NCI-H2107 treated with DMSO at 0.1 percent for 48 hours (cell line): ENCODE data around the gene PIK3CG.
"Not testable (repeated sequence)": the region's sequence is repeated elsewhere in the genome, so short reads cannot be mapped to it uniquely, and the experiment has no call there.

Experiments used
- DNase-seq: peaks from one replicate; lab custom pipeline; 2025; ENCODE audit not compliant: unreplicated experiment; lab: John Stamatoyannopoulos, UW

PIK3CG gene

GRCh38 chr7:106936236-106936635 is 71.2 kb downstream of the PIK3CG start:
- no peak for DNase-seq

GRCh38 chr7:106938122-106938521 is 73.0 kb downstream of the PIK3CG start:
- DNase-seq = not testable (repeated sequence)

GRCh38 chr7:106938803-106939202 is 73.7 kb downstream of the PIK3CG start:
- DNase-seq = no peak

- DNase-seq = no peak
Measured at GRCh38 chr7:106944035-106944665, 79.1 kb downstream of the PIK3CG start.

DNA sequence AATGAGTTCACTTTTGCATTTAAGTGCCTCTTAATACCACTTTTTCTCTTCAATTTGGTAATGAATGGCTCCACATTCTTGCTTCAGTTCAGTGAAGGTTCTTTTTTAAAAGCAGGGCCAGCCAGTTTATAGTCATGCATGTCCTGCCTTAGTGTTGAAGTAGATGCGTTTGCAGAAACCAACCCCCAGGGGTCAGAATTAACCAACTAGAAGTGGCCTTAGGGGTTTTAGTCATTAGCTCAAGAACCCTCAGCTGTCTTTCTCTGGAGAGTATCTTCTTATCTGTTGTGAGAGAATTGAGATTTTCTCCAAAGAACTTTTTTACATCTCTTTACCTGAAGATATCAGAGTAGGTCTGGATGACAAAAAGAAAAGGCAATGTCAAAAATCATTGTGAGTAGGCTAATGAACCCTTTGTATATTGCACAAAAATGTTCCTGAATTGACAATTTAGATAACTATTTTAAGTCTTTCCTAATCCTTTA is 82.2 kb downstream of the PIK3CG start:
- peak; percentile 54 for DNase-seq

GRCh38 chr7:106952001-106952657 is 87.0 kb downstream of the PIK3CG start:
- no peak for DNase-seq

DNA sequence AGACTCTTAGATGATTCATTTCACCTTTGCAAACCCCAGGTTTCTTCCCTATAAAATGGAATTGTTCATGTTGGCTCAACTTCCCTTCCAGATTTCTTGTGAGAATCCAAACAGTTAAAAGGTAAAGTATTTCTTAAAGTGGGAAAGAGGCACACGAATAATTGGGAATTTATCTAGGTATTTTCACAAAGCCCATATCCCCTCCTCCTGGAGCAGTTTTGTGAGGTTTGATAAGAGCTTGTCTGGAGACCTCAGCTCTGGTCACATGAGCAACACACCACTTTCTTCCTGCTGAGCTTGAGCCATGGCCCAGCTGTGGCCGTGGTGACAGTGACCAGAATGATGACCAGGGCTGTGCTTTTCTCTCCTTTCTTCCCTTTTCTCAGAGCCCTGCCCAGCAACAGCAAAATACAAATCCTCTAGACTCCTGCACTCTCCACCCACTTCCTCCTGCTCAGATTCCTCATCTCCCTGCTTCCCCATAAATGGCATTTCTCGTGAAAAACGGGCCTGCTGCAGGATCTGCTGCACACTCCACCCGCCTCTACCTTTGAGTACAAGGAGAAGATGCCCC is 87.7 kb downstream of the PIK3CG start:
- no peak for DNase-seq

DNA sequence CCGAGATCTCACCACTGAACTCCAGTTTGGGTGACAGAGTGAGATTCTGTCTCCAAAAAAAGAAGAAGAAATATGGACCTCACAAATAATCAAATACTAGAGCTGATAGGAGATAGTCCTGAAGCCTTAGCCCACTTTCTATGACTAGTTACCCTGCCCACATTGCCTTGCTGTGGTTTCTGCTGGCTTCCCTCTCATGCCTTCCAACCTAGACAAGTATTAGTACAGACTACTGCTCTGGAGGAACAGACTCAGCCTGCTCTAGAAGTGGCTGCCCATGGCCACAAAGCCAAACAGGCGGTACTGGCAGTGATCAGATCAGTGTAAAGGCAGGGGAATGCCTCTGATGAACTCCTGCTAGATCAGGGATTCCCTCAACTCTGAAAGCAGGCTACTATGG is 89.8 kb downstream of the PIK3CG start:
- no peak for DNase-seq

- not testable (repeated sequence) for DNase-seq
Measured at GRCh38 chr7:106955857-106956256, 90.8 kb downstream of the PIK3CG start.
